Measurements from ENCODE around the gene TMEM127. TPM values are rescaled to one million over a fixed set of nuclear protein-coding genes. Genes with fewer than 3 reads are reported as not detected.

TMEM127 gene
- total RNA-seq, 1 donor: 55.0 TPM

DNA sequence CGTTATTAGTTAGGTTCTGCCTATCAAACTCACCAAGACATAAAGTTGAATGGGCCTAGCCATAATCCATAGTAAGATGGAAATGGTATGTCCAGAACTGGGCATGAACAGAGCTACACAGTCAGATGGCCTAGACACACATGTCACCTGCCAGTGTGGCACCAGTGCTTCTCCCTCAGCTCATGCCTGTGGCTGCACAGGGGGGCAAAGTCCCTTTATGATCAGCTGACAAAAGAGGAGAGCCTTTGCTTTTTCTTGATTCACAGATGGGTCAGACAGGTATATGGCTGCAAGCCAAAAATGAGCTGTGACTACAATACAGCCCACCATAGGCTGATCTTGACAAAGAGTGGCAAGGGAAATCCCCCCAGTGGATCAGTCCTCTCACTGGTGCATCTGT, 28.9 kb downstream of the TMEM127 start:
- H3K27ac ChIP-seq (ENCODE audit: low read depth, low read length): no peak overlapping the region
- H3K4me3 ChIP-seq (ENCODE audit: insufficient read depth, low read length): no peak overlapping the region
- DNase-seq (ENCODE audit: insufficient read length, low spot score, missing footprints): no peak
- H3K36me3 ChIP-seq (ENCODE audit: insufficient read depth, low read length): no peaks in the 10 kb centered on the region
- peaks cover 3% of the 10 kb centered on the region for H4K20me1 ChIP-seq (ENCODE audit: insufficient read depth, low read length)
- H3K27me3 ChIP-seq (ENCODE audit: insufficient read depth, low read length): no peaks in the 10 kb centered on the region
- no peak overlapping the region for H3K4me2 ChIP-seq (ENCODE audit: insufficient read depth, low read length)
- H2AFZ ChIP-seq (ENCODE audit: low read length): no peak overlapping the region
- peaks cover 4% of the 10 kb centered on the region for H3K4me1 ChIP-seq (ENCODE audit: insufficient read depth, low read length)
- no peaks in the 10 kb centered on the region for H3K79me2 ChIP-seq (ENCODE audit: insufficient read depth, low read length)
- no peaks in the 10 kb centered on the region for H3K9me3 ChIP-seq (ENCODE audit: low read depth, low read length)
- TF ChIP-seq, protein P1, sequence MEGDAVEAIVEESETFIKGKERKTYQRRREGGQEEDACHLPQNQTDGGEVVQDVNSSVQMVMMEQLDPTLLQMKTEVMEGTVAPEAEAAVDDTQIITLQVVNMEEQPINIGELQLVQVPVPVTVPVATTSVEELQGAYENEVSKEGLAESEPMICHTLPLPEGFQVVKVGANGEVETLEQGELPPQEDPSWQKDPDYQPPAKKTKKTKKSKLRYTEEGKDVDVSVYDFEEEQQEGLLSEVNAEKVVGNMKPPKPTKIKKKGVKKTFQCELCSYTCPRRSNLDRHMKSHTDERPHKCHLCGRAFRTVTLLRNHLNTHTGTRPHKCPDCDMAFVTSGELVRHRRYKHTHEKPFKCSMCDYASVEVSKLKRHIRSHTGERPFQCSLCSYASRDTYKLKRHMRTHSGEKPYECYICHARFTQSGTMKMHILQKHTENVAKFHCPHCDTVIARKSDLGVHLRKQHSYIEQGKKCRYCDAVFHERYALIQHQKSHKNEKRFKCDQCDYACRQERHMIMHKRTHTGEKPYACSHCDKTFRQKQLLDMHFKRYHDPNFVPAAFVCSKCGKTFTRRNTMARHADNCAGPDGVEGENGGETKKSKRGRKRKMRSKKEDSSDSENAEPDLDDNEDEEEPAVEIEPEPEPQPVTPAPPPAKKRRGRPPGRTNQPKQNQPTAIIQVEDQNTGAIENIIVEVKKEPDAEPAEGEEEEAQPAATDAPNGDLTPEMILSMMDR (IDR thresholded peaks at IDR 0.05; ENCODE audit: extremely low read depth, low read depth, low read length): no peak

DNA sequence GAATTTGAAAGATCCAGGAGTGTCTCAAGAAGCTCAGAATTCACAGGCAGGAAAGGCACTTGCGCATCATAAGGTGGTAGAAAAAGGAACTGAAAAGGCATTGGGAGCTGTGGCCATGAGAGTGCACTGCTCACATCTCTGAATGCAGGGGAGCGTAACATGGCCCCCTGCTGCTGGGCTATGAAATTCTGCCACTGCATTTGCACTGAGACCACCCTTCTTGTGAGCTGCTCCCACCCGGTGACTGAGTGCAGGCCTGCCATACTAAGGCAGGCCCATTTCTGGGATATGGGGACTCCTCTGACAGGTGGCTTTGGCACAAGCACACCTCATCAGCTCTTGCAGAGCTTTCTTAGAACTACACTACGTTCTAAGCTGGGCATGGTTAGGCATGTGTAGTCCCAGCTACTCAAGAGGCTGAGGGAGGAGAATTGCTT, 31.9 kb downstream of the TMEM127 start:
- DNase-seq (ENCODE audit: insufficient read length, low spot score, missing footprints): peak; percentile 14
- H2AFZ ChIP-seq (ENCODE audit: low read length): no peak overlapping the region
- TF ChIP-seq, protein P1 (IDR thresholded peaks at IDR 0.05; ENCODE audit: extremely low read depth, low read depth, low read length): no peak

DNA sequence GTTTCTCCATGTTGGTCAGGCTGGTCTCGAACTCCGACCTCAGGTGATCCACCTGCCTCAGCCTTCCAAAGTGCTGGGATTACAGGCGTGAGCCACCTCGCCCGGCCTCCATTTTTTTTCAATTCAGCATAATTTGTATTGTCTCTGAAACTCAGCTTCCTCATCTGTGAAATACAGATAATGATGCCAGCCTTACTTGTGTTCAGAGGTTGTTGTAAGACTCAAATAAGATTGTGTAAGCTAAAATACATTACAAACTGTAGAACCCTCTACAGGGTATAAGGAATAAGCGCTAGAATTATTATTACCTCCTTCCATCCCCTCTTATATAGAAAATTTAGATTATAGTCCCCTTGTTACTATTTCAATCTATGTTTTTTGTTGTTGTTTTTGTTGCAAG, 32.4 kb downstream of the TMEM127 start:
- no peaks in the 10 kb centered on the region for H3K9me3 ChIP-seq (ENCODE audit: low read depth, low read length)
- H3K27ac ChIP-seq (ENCODE audit: low read depth, low read length): no peak overlapping the region
- no peaks in the 10 kb centered on the region for H3K4me1 ChIP-seq (ENCODE audit: insufficient read depth, low read length)
- no peak overlapping the region for H3K4me3 ChIP-seq (ENCODE audit: insufficient read depth, low read length)
- peaks cover 3% of the 10 kb centered on the region for H3K79me2 ChIP-seq (ENCODE audit: insufficient read depth, low read length)
- DNase-seq (ENCODE audit: insufficient read length, low spot score, missing footprints): no peak
- no peak overlapping the region for H2AFZ ChIP-seq (ENCODE audit: low read length)
- no peaks in the 10 kb centered on the region for H3K27me3 ChIP-seq (ENCODE audit: insufficient read depth, low read length)
- no peak overlapping the region for H3K4me2 ChIP-seq (ENCODE audit: insufficient read depth, low read length)
- peaks cover 3% of the 10 kb centered on the region for H4K20me1 ChIP-seq (ENCODE audit: insufficient read depth, low read length)
- TF ChIP-seq, protein P1 (IDR thresholded peaks at IDR 0.05; ENCODE audit: extremely low read depth, low read depth, low read length): no peak
- H3K36me3 ChIP-seq (ENCODE audit: insufficient read depth, low read length): no peaks in the 10 kb centered on the region

More for the DNA sequence above, 31.9 kb downstream of the TMEM127 start:
- Histone ChIP-seq H4K20me1 (ENCODE audit: insufficient read depth, low read length) (peaks cover 3% of the 10 kb centered on the region), H3K36me3 (ENCODE audit: insufficient read depth, low read length) (no peaks in the 10 kb centered on the region), H3K9me3 (ENCODE audit: low read depth, low read length) (no peaks in the 10 kb centered on the region), H3K27ac (ENCODE audit: low read depth, low read length) (no peak overlapping the region), H3K27me3 (ENCODE audit: insufficient read depth, low read length) (no peaks in the 10 kb centered on the region), H3K79me2 (ENCODE audit: insufficient read depth, low read length) (peaks cover 3% of the 10 kb centered on the region), H3K4me3 (ENCODE audit: insufficient read depth, low read length) (no peak overlapping the region), H3K4me1 (ENCODE audit: insufficient read depth, low read length) (no peaks in the 10 kb centered on the region), H3K4me2 (ENCODE audit: insufficient read depth, low read length) (no peak overlapping the region)

DNA sequence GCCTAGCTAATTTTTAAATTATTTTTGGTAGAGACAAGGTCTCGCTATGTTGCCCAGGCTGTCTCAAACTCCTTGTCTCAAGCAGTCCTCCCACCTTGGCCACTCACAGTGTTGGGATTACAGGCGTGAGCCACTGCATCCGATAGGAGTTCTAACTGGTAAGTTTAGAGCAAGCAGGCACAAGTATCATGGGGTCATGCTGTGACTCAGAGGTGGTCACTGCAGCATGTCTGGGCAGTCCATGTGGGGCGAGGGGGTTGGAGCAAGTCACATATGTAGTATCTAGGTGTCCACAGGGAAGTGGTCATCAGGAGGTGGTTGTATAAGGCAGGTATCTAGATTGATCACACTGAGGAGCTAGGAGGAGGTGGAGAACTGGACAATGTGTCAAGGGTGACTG, 34.5 kb downstream of the TMEM127 start:
- Histone ChIP-seq H4K20me1 (ENCODE audit: insufficient read depth, low read length) (peaks cover 3% of the 10 kb centered on the region), H3K4me3 (ENCODE audit: insufficient read depth, low read length) (no peak overlapping the region), H3K79me2 (ENCODE audit: insufficient read depth, low read length) (peaks cover 3% of the 10 kb centered on the region), H3K36me3 (ENCODE audit: insufficient read depth, low read length) (no peaks in the 10 kb centered on the region), H2AFZ (ENCODE audit: low read length) (no peak overlapping the region), H3K4me1 (ENCODE audit: insufficient read depth, low read length) (no peaks in the 10 kb centered on the region), H3K27ac (ENCODE audit: low read depth, low read length) (no peak overlapping the region), H3K4me2 (ENCODE audit: insufficient read depth, low read length) (no peak overlapping the region), H3K27me3 (ENCODE audit: insufficient read depth, low read length) (no peaks in the 10 kb centered on the region), H3K9me3 (ENCODE audit: low read depth, low read length) (no peaks in the 10 kb centered on the region)
- TF ChIP-seq, protein P1 (IDR thresholded peaks at IDR 0.05; ENCODE audit: extremely low read depth, low read depth, low read length): no peak
- no peak for DNase-seq (ENCODE audit: insufficient read length, low spot score, missing footprints)

All from osteoblast (primary cell).